Liver (tissue), 9 donors: ENCODE data around the gene PPP6R3. TPM values are rescaled to one million over a fixed set of nuclear protein-coding genes. Genes with fewer than 3 reads are reported as not detected.
"Not testable (repeated sequence)": the region's sequence is repeated elsewhere in the genome, so short reads cannot be mapped to it uniquely, and the experiment has no call there.

Experiments used
- DNase-seq: peaks from one replicate; pipeline ENCODE4 v3.0.0-alpha.2; 2017; ENCODE audit warnings: low spot score
- H3K27ac ChIP-seq, 2 donors: one replicate each; pipeline ENCODE4 v1.7.0; 2013; ENCODE audit warnings: inconsistent platforms in 2 of 2, low read length in 2 of 2, control low read depth in 1 of 2, low read depth in 1 of 2, mild to moderate bottlenecking in 1 of 2
- H3K27me3 ChIP-seq, 4 donors: one replicate each; pipeline versions ENCODE4 v1.6.1 to v1.7.0; 2013; ENCODE audit warnings: low read length in 3 of 4, inconsistent platforms in 1 of 4, mild to moderate bottlenecking in 1 of 4, moderate library complexity in 1 of 4; ENCODE audit not compliant: control insufficient read depth in 4 of 4, insufficient read depth in 4 of 4
- H3K36me3 ChIP-seq, 4 donors: one replicate each; pipeline versions ENCODE4 v1.6.1 to v1.7.0; 2013; ENCODE audit warnings: low read length in 3 of 4, mild to moderate bottlenecking in 3 of 4, low read depth in 1 of 4, moderate library complexity in 1 of 4; ENCODE audit not compliant: control insufficient read depth in 4 of 4, insufficient read depth in 3 of 4
- H3K4me1 ChIP-seq, 4 donors: one replicate each; pipeline versions ENCODE4 v1.6.1 to v1.7.0; 2013; ENCODE audit warnings: low read length in 3 of 4, mild to moderate bottlenecking in 3 of 4, moderate library complexity in 1 of 4; ENCODE audit not compliant: control insufficient read depth in 4 of 4, insufficient read depth in 4 of 4
- H3K4me3 ChIP-seq, 3 donors: one replicate each; pipeline versions ENCODE4 v1.6.1 to v1.7.0; 2013; ENCODE audit warnings: low read length in 3 of 3, control low read depth in 1 of 3, low read depth in 1 of 3, mild to moderate bottlenecking in 1 of 3
- H3K9ac ChIP-seq, 2 donors: one replicate each; pipeline ENCODE4 v1.7.0; 2013; ENCODE audit warnings: low read length in 2 of 2, mild to moderate bottlenecking in 2 of 2, moderate library complexity in 2 of 2, control low read depth in 1 of 2, low read depth in 1 of 2
- H3K9me3 ChIP-seq, 4 donors: one replicate each; pipeline versions ENCODE4 v1.6.1 to v1.7.0; 2013; ENCODE audit warnings: low read length in 3 of 4; ENCODE audit not compliant: control insufficient read depth in 4 of 4
- ATF3 ChIP-seq: IDR thresholded peaks from 2 replicates; pipeline ENCODE4 v1.6.1; 2016; ENCODE audit warnings: antibody characterized with exemption
- CTCF ChIP-seq: fragments of 150-350 bp; IDR thresholded peaks from 2 replicates; pipeline ENCODE4 v1.5.1; 2017; ENCODE audit warnings: improper control_type of control experiment, low read depth, low read length; ENCODE audit not compliant: missing input control
- EGR1 ChIP-seq, 2 donors: IDR thresholded peaks; 2 replicates each; pipeline ENCODE4 v1.6.1; 2016 to 2018; ENCODE audit warnings: antibody characterized with exemption in 2 of 2, low read depth in 2 of 2
- FOXA1 ChIP-seq: IDR thresholded peaks from 2 replicates; pipeline ENCODE4 v1.6.1; 2016; ENCODE audit warnings: antibody characterized with exemption
- FOXA2 ChIP-seq: IDR thresholded peaks from 2 replicates; pipeline ENCODE4 v1.6.1; 2016; ENCODE audit warnings: antibody characterized with exemption
- GABPA ChIP-seq, 2 donors: IDR thresholded peaks in 1 of 2; conservative IDR thresholded peaks in 1 of 2; 2 replicates each; pipeline ENCODE4 v1.6.1; 2016; ENCODE audit warnings: antibody characterized with exemption in 2 of 2, mild to moderate bottlenecking in 1 of 2, moderate library complexity in 1 of 2
- HNF4A ChIP-seq, 2 donors: conservative IDR thresholded peaks; 2 replicates each; pipeline ENCODE4 v1.6.1; 2016; ENCODE audit warnings: antibody characterized with exemption in 2 of 2, mild to moderate bottlenecking in 2 of 2
- HNF4G ChIP-seq: IDR thresholded peaks from 2 replicates; pipeline ENCODE4 v1.6.1; 2016; ENCODE audit warnings: antibody characterized with exemption
- JUND ChIP-seq, 2 donors: IDR thresholded peaks; 2 replicates each; pipeline ENCODE4 v1.6.1; 2016; ENCODE audit warnings: antibody characterized with exemption in 2 of 2
- MAX ChIP-seq: IDR thresholded peaks from 2 replicates; pipeline ENCODE4 v1.6.1; 2016; ENCODE audit warnings: antibody characterized with exemption
- NR2F2 ChIP-seq: IDR thresholded peaks from 2 replicates; pipeline ENCODE4 v1.6.1; 2016; ENCODE audit warnings: antibody characterized with exemption
- RAD21 ChIP-seq, 2 donors: IDR thresholded peaks; 2 replicates each; pipeline ENCODE4 v1.6.1; 2016; ENCODE audit warnings: antibody characterized with exemption in 2 of 2, mild to moderate bottlenecking in 2 of 2
- REST ChIP-seq: IDR thresholded peaks from 2 replicates; pipeline ENCODE4 v1.6.1; 2016; ENCODE audit warnings: antibody characterized with exemption, mild to moderate bottlenecking
- RXRA ChIP-seq, 2 donors: IDR thresholded peaks; 2 replicates each; pipeline ENCODE4 v1.6.1; 2017 to 2018; ENCODE audit warnings: antibody characterized with exemption in 2 of 2, mild to moderate bottlenecking in 1 of 2
- SP1 ChIP-seq: IDR thresholded peaks from 2 replicates; pipeline ENCODE4 v1.6.1; 2018; ENCODE audit warnings: antibody characterized with exemption, mild to moderate bottlenecking
- TAF1 ChIP-seq: conservative IDR thresholded peaks from 2 replicates; pipeline ENCODE4 v1.6.1; 2016; ENCODE audit warnings: antibody characterized with exemption, mild to moderate bottlenecking
- YY1 ChIP-seq: IDR thresholded peaks from 2 replicates; pipeline ENCODE4 v1.6.1; 2016; ENCODE audit warnings: antibody characterized with exemption, mild to moderate bottlenecking
- ZBTB33 ChIP-seq: IDR thresholded peaks from 2 replicates; pipeline ENCODE4 v1.6.1; 2016; ENCODE audit warnings: antibody characterized with exemption
- WGBS: extraction: QIAGEN DNeasy Blood & Tissue Kit; methylation state at CpG from one replicate; pipeline ENCODE4 v1.1.7; 2013; 5-methylcytosine and 5-hydroxymethylcytosine counted together
- polyA plus RNA-seq, 2 donors: library from polyadenylated mRNA; stranded (reverse) in 1 of 2; unstranded in 1 of 2; fragments of 200-250 nt in 1 of 2; fragments of >200 nt in 1 of 2; fragmentation: Nextera tagmentation in 1 of 2; extraction: Ambion mirVana in 1 of 2; gene quantifications; one replicate each; pipeline versions ENCODE4 v1.2.1 to v1.2.3, GENCODE V29; 2013 to 2015
- total RNA-seq, 2 donors: library from RNA; depleted of rRNA; stranded (reverse); fragments of >200 nt; gene quantifications; one replicate each; pipeline ENCODE4 v1.2.3, GENCODE V29; 2014
- donor health status: healthy.
- donor health status: healthy.
- donor health status: healthy.
- donor health status: healthy.
- donor health status: healthy.

Gene PPP6R3
- total and polyA plus RNA-seq, 4 donors, result 12.3 to 101 (median 58.1) TPM

- Histone ChIP-seq H3K4me3 (no peak overlapping the region), H3K27ac (no peak overlapping the region), H3K36me3 (peaks cover 0 to 3% (median 1%) of the 10 kb centered on the region in 4 donors), H3K9me3 (no peaks in the 10 kb centered on the region), H3K27me3 (no peaks in the 10 kb centered on the region), H3K4me1 (peaks cover 1 to 36% (median 30%) of the 10 kb centered on the region in 4 donors), H3K9ac (no peak overlapping the region)
- 93% methylated on average over 2 of the region's 2 CpGs for WGBS
- DNase-seq, result no peak
- TF ChIP-seq GABPA (IDR thresholded peaks at IDR 0.05 in 1 of 2, conservative IDR thresholded peaks at IDR 0.05 in 1 of 2) (no peak), TAF1 (no peak), FOXA1 (no peak), MAX (no peak), NR2F2 (no peak), ZBTB33 (no peak)
These were observed 12.2 kb downstream of the PPP6R3 start for GRCh38 chr11:68472778-68473177.

- Histone ChIP-seq H3K9me3 (no peaks in the 10 kb centered on the region), H3K36me3 (peaks cover 0 to 3% (median 1%) of the 10 kb centered on the region in 4 donors), H3K4me3 (no peak overlapping the region), H3K4me1 (peaks cover 1 to 28% (median 24%) of the 10 kb centered on the region in 4 donors), H3K27ac (no peak overlapping the region), H3K9ac (no peak overlapping the region), H3K27me3 (no peaks in the 10 kb centered on the region)
- TF ChIP-seq RXRA (IDR thresholded peaks at IDR 0.05), result no peak
- TF ChIP-seq ATF3, result no peak
- no peak for TF ChIP-seq GABPA (IDR thresholded peaks at IDR 0.05 in 1 of 2, conservative IDR thresholded peaks at IDR 0.05 in 1 of 2)
- TF ChIP-seq JUND (IDR thresholded peaks at IDR 0.05), result no peak
- no peak for TF ChIP-seq CTCF
- TF ChIP-seq EGR1 (IDR thresholded peaks at IDR 0.05; ENCODE audit: low read depth in 2 of 2), result no peak
- no peak for TF ChIP-seq SP1
- no peak for TF ChIP-seq ZBTB33
- no peak for TF ChIP-seq YY1
- TF ChIP-seq HNF4G, result no peak
- no peak for TF ChIP-seq RAD21 (IDR thresholded peaks at IDR 0.05)
- no peak for TF ChIP-seq NR2F2
- no peak for TF ChIP-seq FOXA1
- TF ChIP-seq HNF4A (conservative IDR thresholded peaks at IDR 0.05), result no peak
- no peak for TF ChIP-seq REST
- TF ChIP-seq FOXA2, result no peak
- TF ChIP-seq MAX, result no peak
- TF ChIP-seq TAF1, result no peak
- DNase-seq, result no peak
- 93% methylated on average over 1 of the region's 1 CpG for WGBS
These were observed 13.1 kb downstream of the PPP6R3 start for GRCh38 chr11:68473693-68474092.

GRCh38 chr11:68475626-68476025, 15.1 kb downstream of the PPP6R3 start:
- H3K4me1 ChIP-seq, result peaks cover 6 to 31% (median 20%) of the 10 kb centered on the region in 4 donors
- not testable (repeated sequence) for DNase-seq, H3K36me3 ChIP-seq, H3K27ac ChIP-seq, H3K4me3 ChIP-seq, H3K9me3 ChIP-seq, H3K27me3 ChIP-seq, H3K9ac ChIP-seq
- 96% methylated on average over 34 of the region's 34 CpGs for WGBS
